T-helper 17 cell (primary cell): ENCODE data around the gene HNMT. TPM values are rescaled to one million over a fixed set of nuclear protein-coding genes. Genes with fewer than 3 reads are reported as not detected.
A peak's percentile ranks its signal among the peaks of the same experiment; 100 is the strongest.

Experiments
- ATAC-seq: fragments of 150-1000 bp; cut with Tn5 transposase; 2 replicates; pipeline ENCODE4 v1.10.0; 2021; ENCODE audit warnings: mild to moderate bottlenecking, moderate library complexity
- DNase-seq, 3 donors: peaks; one replicate each; pipeline versions ENCODE4 v3.0.0 to v3.0.0-alpha.2; 2020 to 2021
- H3K9me3 ChIP-seq: one replicate; pipeline ENCODE4 v1.7.0; 2013; ENCODE audit warnings: low read length, mild to moderate bottlenecking; ENCODE audit not compliant: control insufficient read depth, poor library complexity, severe bottlenecking
- H3K27ac Mint-ChIP-seq: one replicate; pipeline ENCODE4 v1.8.0; 2022; ENCODE audit warnings: mild to moderate bottlenecking, moderate library complexity, mixed read lengths
- H3K27me3 Mint-ChIP-seq: one replicate; pipeline ENCODE4 v1.8.0; 2022; ENCODE audit warnings: mixed read lengths
- H3K36me3 Mint-ChIP-seq: one replicate; pipeline ENCODE4 v1.8.0; 2022; ENCODE audit warnings: low read depth, mixed read lengths
- H3K4me1 Mint-ChIP-seq: one replicate; pipeline ENCODE4 v1.8.0; 2022; ENCODE audit warnings: mild to moderate bottlenecking, mixed read lengths
- H3K4me3 Mint-ChIP-seq: one replicate; pipeline ENCODE4 v1.8.0; 2022; ENCODE audit warnings: mild to moderate bottlenecking, moderate library complexity, mixed read lengths
- total RNA-seq, 4 donors: library from RNA in 2 of 4; stranded (reverse) in 2 of 4; gene quantifications; one replicate each; pipeline ENCODE4 v1.2.3 and lab custom pipeline; 2022 to 2026

HNMT gene
- total RNA-seq, 2 donors from 2014 or later: 0.47 to 0.60 TPM

- Mint-ChIP-seq H3K4me3 (no peak overlapping the region), H3K27me3 (peaks cover 4% of the 10 kb centered on the region), H3K36me3 (no peaks in the 10 kb centered on the region), H3K4me1 (peaks cover 6% of the 10 kb centered on the region), H3K27ac (no peak overlapping the region)
- H3K9me3 ChIP-seq: no peaks in the 10 kb centered on the region
- DNase-seq: no peak
- no peak for ATAC-seq
Measured at GRCh38 chr2:137951586-137951985, 12.7 kb upstream of the HNMT start.

DNA sequence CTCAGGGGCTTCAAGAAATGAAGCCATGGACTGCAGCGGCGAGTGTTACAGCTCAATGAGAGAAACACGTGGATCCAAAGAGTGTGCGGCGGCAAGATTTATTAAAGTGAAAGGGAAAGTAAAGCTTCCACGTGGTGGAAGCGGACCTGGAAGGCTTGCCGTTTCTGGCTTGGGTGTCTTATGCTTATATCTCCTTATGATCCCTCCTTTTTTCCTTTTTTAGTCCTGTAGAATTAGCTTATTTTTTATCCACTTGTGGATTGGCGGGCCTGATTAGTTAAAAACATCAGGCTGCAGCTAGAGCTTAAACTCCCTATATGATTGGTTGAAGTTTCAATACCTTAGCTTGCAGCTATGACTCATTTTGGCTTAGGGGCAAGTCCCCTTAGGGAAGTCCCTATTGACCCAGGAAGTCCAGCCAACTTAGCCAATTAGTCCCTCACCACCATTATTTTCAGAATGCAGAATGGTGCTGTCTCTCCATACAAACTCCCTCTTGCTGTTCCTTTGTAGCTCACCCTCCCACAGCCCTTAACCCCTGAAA is 11.6 kb upstream of the HNMT start:
- DNase-seq: no peak
- ATAC-seq: peak; percentile 54
- peaks cover 6% of the 10 kb centered on the region for H3K4me1 Mint-ChIP-seq
- H3K9me3 ChIP-seq: no peaks in the 10 kb centered on the region
- H3K27me3 Mint-ChIP-seq: no peaks in the 10 kb centered on the region
- peak overlapping the region; percentile 77 for H3K4me3 Mint-ChIP-seq
- peak overlapping the region; percentile 54 for H3K27ac Mint-ChIP-seq
- H3K36me3 Mint-ChIP-seq: no peaks in the 10 kb centered on the region

DNA sequence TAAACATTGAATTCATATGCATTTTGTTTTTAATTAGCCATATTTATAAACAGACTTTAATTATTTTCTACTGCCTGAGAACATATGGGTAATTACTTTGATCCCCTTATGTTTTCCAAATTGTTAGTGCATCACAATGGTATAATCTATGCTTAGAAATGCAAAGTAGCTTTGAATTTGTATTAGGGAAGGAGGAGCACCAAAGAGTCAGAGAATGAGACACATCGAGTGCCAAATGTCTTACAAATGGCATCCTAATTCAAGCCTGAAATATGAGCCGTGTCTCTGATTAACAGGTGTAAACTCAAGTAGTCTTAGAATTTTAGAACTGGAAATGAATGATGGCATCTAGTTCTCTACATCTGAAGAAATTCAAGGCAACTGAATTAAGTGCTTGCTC is 8.7 kb upstream of the HNMT start:
- Mint-ChIP-seq H3K4me3 (no peak overlapping the region), H3K27ac (no peak overlapping the region), H3K36me3 (no peaks in the 10 kb centered on the region), H3K4me1 (peaks cover 6% of the 10 kb centered on the region), H3K27me3 (peaks cover 7% of the 10 kb centered on the region)
- no peak for DNase-seq
- ATAC-seq: no peak
- no peaks in the 10 kb centered on the region for H3K9me3 ChIP-seq

DNA sequence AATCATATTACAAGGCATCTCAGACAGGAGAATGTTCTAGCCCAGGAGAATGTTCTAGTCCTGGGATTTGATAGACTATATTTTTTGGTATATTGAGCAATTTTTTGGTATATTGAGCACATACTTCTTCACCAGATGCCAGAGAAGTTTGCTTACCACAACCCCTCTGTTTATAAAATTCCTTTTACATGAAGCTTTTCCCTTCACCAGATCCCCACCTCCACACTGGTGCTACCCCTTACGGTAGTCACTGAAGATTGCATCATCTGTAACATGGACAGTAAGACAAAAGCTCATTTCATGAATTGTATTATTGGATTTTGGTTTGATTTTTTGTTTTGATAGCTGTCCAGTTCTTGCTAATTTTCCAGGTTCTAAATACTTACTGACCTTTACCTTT is 7.2 kb upstream of the HNMT start:
- no peak for ATAC-seq
- Mint-ChIP-seq H3K36me3 (no peaks in the 10 kb centered on the region), H3K4me1 (peaks cover 6% of the 10 kb centered on the region), H3K27me3 (peaks cover 7% of the 10 kb centered on the region), H3K4me3 (no peak overlapping the region), H3K27ac (no peak overlapping the region)
- DNase-seq: no peak
- H3K9me3 ChIP-seq: no peaks in the 10 kb centered on the region

DNA sequence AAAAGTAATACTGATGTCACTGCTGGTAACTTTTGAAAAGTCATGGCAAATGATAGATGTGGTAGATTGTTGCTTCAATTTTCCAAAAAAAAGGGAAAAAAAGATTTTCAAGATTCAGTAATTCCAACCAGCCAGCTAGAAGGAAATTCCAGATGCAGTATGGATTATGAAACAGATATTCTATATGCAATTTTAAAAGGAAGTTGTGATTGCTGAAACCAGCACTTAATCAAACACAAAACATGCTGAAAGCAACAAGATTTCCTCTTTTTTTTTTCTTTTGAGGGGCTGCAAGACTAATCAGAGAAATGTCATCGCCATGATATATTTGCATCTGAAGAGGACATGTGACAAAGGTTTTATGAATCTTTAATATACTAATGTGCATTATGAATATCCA is 5.1 kb upstream of the HNMT start:
- no peak overlapping the region for H3K4me3 Mint-ChIP-seq
- no peaks in the 10 kb centered on the region for H3K36me3 Mint-ChIP-seq
- no peaks in the 10 kb centered on the region for H3K9me3 ChIP-seq
- no peak for ATAC-seq
- H3K27ac Mint-ChIP-seq: no peak overlapping the region
- H3K27me3 Mint-ChIP-seq: peaks cover 7% of the 10 kb centered on the region
- DNase-seq: no peak
- H3K4me1 Mint-ChIP-seq: no peaks in the 10 kb centered on the region

GRCh38 chr2:137960223-137960622 is 4.0 kb upstream of the HNMT start:
- H3K4me1 Mint-ChIP-seq: no peaks in the 10 kb centered on the region
- H3K27me3 Mint-ChIP-seq: peaks cover 7% of the 10 kb centered on the region
- H3K9me3 ChIP-seq: no peaks in the 10 kb centered on the region
- no peak overlapping the region for H3K4me3 Mint-ChIP-seq
- DNase-seq (no peak), ATAC-seq (no peak)
- no peak overlapping the region for H3K27ac Mint-ChIP-seq
- H3K36me3 Mint-ChIP-seq: no peaks in the 10 kb centered on the region

DNA sequence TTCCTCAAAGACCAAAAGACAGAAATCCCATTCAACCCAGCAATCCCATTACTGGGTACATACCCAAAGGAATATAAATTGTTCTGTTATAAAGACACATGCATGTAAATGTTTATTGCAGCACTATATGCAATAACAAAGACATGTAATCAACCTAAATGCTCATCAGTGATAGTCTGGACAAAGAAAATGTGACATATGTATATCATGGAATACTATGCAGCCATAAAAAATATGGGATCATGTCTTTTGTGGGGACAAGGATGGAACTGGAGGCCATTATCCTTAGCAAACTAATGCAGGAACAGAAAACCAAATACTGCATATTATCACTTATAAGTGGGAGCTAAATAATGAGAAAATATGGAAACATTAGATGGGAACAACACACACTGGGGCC is 2.7 kb upstream of the HNMT start:
- Mint-ChIP-seq H3K27me3 (peaks cover 7% of the 10 kb centered on the region), H3K4me3 (no peak overlapping the region), H3K4me1 (no peaks in the 10 kb centered on the region), H3K27ac (no peak overlapping the region), H3K36me3 (no peaks in the 10 kb centered on the region)
- DNase-seq (no peak), ATAC-seq (no peak)
- H3K9me3 ChIP-seq: no peaks in the 10 kb centered on the region

- H3K9me3 ChIP-seq: no peaks in the 10 kb centered on the region
- Mint-ChIP-seq H3K27me3 (peaks cover 1% of the 10 kb centered on the region), H3K4me3 (no peak overlapping the region), H3K27ac (no peak overlapping the region), H3K36me3 (no peaks in the 10 kb centered on the region), H3K4me1 (no peaks in the 10 kb centered on the region)
- no peak for DNase-seq
- no peak for ATAC-seq
Measured at GRCh38 chr2:137963535-137964065, 673 bp upstream of the HNMT start.

- H3K9me3 ChIP-seq: no peaks in the 10 kb centered on the region
- ATAC-seq: no peak
- Mint-ChIP-seq H3K27me3 (no peaks in the 10 kb centered on the region), H3K27ac (no peak overlapping the region), H3K36me3 (no peaks in the 10 kb centered on the region), H3K4me3 (no peak overlapping the region), H3K4me1 (no peaks in the 10 kb centered on the region)
- DNase-seq: no peak
Measured at GRCh38 chr2:137964859-137965459, 686 bp downstream of the HNMT start.

DNA sequence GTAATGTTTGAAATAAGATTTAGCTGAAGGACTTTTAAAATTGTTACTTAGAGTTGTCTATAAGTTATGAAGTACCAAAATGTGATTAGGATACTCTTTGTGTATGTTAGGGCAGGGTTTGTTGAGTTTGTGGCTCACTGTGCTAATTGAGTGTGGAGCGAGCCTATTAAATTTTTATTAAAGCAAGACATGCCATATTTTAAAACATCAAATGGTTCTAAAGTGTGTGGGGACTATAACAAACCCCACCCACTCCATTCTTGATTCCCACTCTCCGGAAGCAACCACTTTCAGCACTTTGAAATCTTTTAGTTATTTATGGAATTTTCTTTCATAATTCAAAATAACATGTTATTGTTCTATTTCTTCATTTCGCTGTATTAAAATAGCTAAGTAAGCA is 1.8 kb downstream of the HNMT start:
- H3K9me3 ChIP-seq: no peaks in the 10 kb centered on the region
- DNase-seq: no peak
- H3K4me1 Mint-ChIP-seq: no peaks in the 10 kb centered on the region
- H3K4me3 Mint-ChIP-seq: no peak overlapping the region
- no peaks in the 10 kb centered on the region for H3K36me3 Mint-ChIP-seq
- H3K27ac Mint-ChIP-seq: no peak overlapping the region
- no peak for ATAC-seq
- peaks cover under 1% of the 10 kb centered on the region for H3K27me3 Mint-ChIP-seq

GRCh38 chr2:137967042-137967441 is 2.8 kb downstream of the HNMT start:
- Mint-ChIP-seq H3K27ac (no peak overlapping the region), H3K27me3 (peaks cover 5% of the 10 kb centered on the region), H3K36me3 (no peaks in the 10 kb centered on the region), H3K4me1 (no peaks in the 10 kb centered on the region), H3K4me3 (no peak overlapping the region)
- no peak for ATAC-seq
- DNase-seq: no peak
- H3K9me3 ChIP-seq: no peaks in the 10 kb centered on the region

- H3K27me3 Mint-ChIP-seq: peaks cover 5% of the 10 kb centered on the region
- H3K4me1 Mint-ChIP-seq: no peaks in the 10 kb centered on the region
- H3K27ac Mint-ChIP-seq: no peak overlapping the region
- no peak for ATAC-seq
- DNase-seq: no peak
- H3K36me3 Mint-ChIP-seq: no peaks in the 10 kb centered on the region
- no peak overlapping the region for H3K4me3 Mint-ChIP-seq
- H3K9me3 ChIP-seq: no peaks in the 10 kb centered on the region
Measured at GRCh38 chr2:137968477-137969417, 4.5 kb downstream of the HNMT start.

GRCh38 chr2:137969418-137969765 is 5.1 kb downstream of the HNMT start:
- ATAC-seq: no peak

More at GRCh38 chr2:137969418-137969765, 5.1 kb downstream of the HNMT start:
- no peak overlapping the region for H3K4me3 Mint-ChIP-seq
- H3K27me3 Mint-ChIP-seq: peaks cover 5% of the 10 kb centered on the region
- no peak overlapping the region for H3K27ac Mint-ChIP-seq
- no peaks in the 10 kb centered on the region for H3K9me3 ChIP-seq
- DNase-seq: no peak
- no peaks in the 10 kb centered on the region for H3K36me3 Mint-ChIP-seq
- no peaks in the 10 kb centered on the region for H3K4me1 Mint-ChIP-seq
